ENCODE data around the gene CASP7. TPM values are rescaled to one million over a fixed set of nuclear protein-coding genes. Genes with fewer than 3 reads are reported as not detected.

The CASP7 gene
- polyA plus RNA-seq, 3 donors, result 9.9 to 26.1 (median 16.0) TPM

GRCh38 chr10:113690749-113691148 lies 11.0 kb downstream of the CASP7 start:
- Mint-ChIP-seq H3K27me3 (ENCODE audit: low read depth in 3 of 3) (peaks cover 0 to 3% (median 1%) of the 10 kb centered on the region in 3 donors), H3K9me3 (peaks cover 35 to 67% (median 49%) of the 10 kb centered on the region in 7 donors), H3K4me3 (no peak overlapping the region), H3K4me1 (peaks cover 3% of the 10 kb centered on the region), H3K36me3 (peaks cover 36 to 39% of the 10 kb centered on the region in 2 donors), H3K27ac (no peak overlapping the region)
- Histone ChIP-seq H3K79me2 (ENCODE audit: insufficient read depth, low read length) (peaks cover 20% of the 10 kb centered on the region), H3K4me1 (ENCODE audit: control insufficient read depth in 1 of 2, insufficient read depth in 2 of 2, low read length in 2 of 2) (no peaks in the 10 kb centered on the region), H3K4me3 (replicated peaks in 1 of 3; ENCODE audit: low read depth in 2 of 3, low read length in 3 of 3) (no peak overlapping the region), H3K9me3 (replicated peaks in 1 of 2; ENCODE audit: control insufficient read depth in 1 of 2, insufficient read depth in 1 of 2, low read length in 2 of 2) (peaks cover 37 to 39% of the 10 kb centered on the region in 2 donors), H2AFZ (ENCODE audit: insufficient read depth, low read depth, low read length, poor library complexity, severe bottlenecking) (no peak overlapping the region), H3K27ac (ENCODE audit: low read depth in 1 of 2, low read length in 2 of 2) (no peak overlapping the region), H3K4me2 (replicated peaks; ENCODE audit: extremely low read depth, low read length, poor library complexity, severe bottlenecking) (no peak overlapping the region), H3K9ac (ENCODE audit: insufficient read depth, low read length, poor library complexity, severe bottlenecking) (no peak overlapping the region), H3K36me3 (replicated peaks in 1 of 2; ENCODE audit: control insufficient read depth in 1 of 2, insufficient read depth in 2 of 2, low read length in 2 of 2) (peaks cover 10 to 26% of the 10 kb centered on the region in 2 donors), H4K20me1 (ENCODE audit: insufficient read depth, low read length) (peaks cover 5% of the 10 kb centered on the region), H3K27me3 (ENCODE audit: control insufficient read depth in 2 of 2, insufficient read depth in 2 of 2, low read length in 2 of 2) (no peaks in the 10 kb centered on the region)
- WGBS (ENCODE audit: insufficient coverage), result no CpG with 5 or more reads among the region's 3 CpGs
- intact Hi-C loops (cut with micrococcal nuclease), result no loop called here
- TF ChIP-seq CTCF (IDR thresholded peaks at IDR 0.05), result no peak
- DNase-seq, result no peak

GRCh38 chr10:113691381-113691780 lies 11.7 kb downstream of the CASP7 start:
- H3K36me3 Mint-ChIP-seq, result peaks cover 36 to 39% of the 10 kb centered on the region in 2 donors
- H3K4me3 ChIP-seq (replicated peaks in 1 of 3; ENCODE audit: low read depth in 2 of 3, low read length in 3 of 3), result no peak overlapping the region
- H4K20me1 ChIP-seq (ENCODE audit: insufficient read depth, low read length), result peaks cover 5% of the 10 kb centered on the region
- no peak overlapping the region for H3K9ac ChIP-seq (ENCODE audit: insufficient read depth, low read length, poor library complexity, severe bottlenecking)
- H3K36me3 ChIP-seq (replicated peaks in 1 of 2; ENCODE audit: control insufficient read depth in 1 of 2, insufficient read depth in 2 of 2, low read length in 2 of 2), result peaks cover 10 to 26% of the 10 kb centered on the region in 2 donors
- no peak overlapping the region for H3K27ac ChIP-seq (ENCODE audit: low read depth in 1 of 2, low read length in 2 of 2)
- H3K27me3 Mint-ChIP-seq (ENCODE audit: low read depth in 3 of 3), result peaks cover 0 to 3% (median 1%) of the 10 kb centered on the region in 3 donors
- DNase-seq, result no peak
- no peak for TF ChIP-seq CTCF (IDR thresholded peaks at IDR 0.05)
- peaks cover 20% of the 10 kb centered on the region for H3K79me2 ChIP-seq (ENCODE audit: insufficient read depth, low read length)
- H3K4me1 Mint-ChIP-seq, result peaks cover 3% of the 10 kb centered on the region
- H3K4me1 ChIP-seq (ENCODE audit: control insufficient read depth in 1 of 2, insufficient read depth in 2 of 2, low read length in 2 of 2), result no peaks in the 10 kb centered on the region
- H3K9me3 ChIP-seq (replicated peaks in 1 of 2; ENCODE audit: control insufficient read depth in 1 of 2, insufficient read depth in 1 of 2, low read length in 2 of 2), result peaks cover 37 to 39% of the 10 kb centered on the region in 2 donors
- H3K9me3 Mint-ChIP-seq, result peaks cover 35 to 64% (median 45%) of the 10 kb centered on the region in 7 donors
- no peak overlapping the region for H3K4me3 Mint-ChIP-seq
- no peak overlapping the region for H3K27ac Mint-ChIP-seq
- no peaks in the 10 kb centered on the region for H3K27me3 ChIP-seq (ENCODE audit: control insufficient read depth in 2 of 2, insufficient read depth in 2 of 2, low read length in 2 of 2)
- intact Hi-C loops (cut with micrococcal nuclease), result no loop called here
- H3K4me2 ChIP-seq (replicated peaks; ENCODE audit: extremely low read depth, low read length, poor library complexity, severe bottlenecking), result no peak overlapping the region
- no peak overlapping the region for H2AFZ ChIP-seq (ENCODE audit: insufficient read depth, low read depth, low read length, poor library complexity, severe bottlenecking)
- no CpG with 5 or more reads among the region's 2 CpGs for WGBS (ENCODE audit: insufficient coverage)

Measured in CD14-positive monocyte (primary cell).